Dermis blood vessel endothelial cell (primary cell): ENCODE data around the gene CEP55. TPM values are rescaled to one million over a fixed set of nuclear protein-coding genes. Genes with fewer than 3 reads are reported as not detected.
A peak's percentile ranks its signal among the peaks of the same experiment; 100 is the strongest.

ENCODE experiments used
- DNase-seq: peaks from one replicate; pipeline ENCODE4 v3.0.0; 2010
- total RNA-seq: library from RNA; depleted of rRNA; stranded (reverse); fragments of >200 nt; gene quantifications from 2 replicates; pipeline ENCODE4 v1.2.3, GENCODE V29; 2014

The CEP55 gene
- total RNA-seq, 1 donor from 2014 or later = 18.9 TPM

- peak; percentile 95 for DNase-seq
Measured at GRCh38 chr10:93471110-93471651, 25.2 kb upstream of the CEP55 start.

GRCh38 chr10:93473161-93473560 is 23.3 kb upstream of the CEP55 start:
- DNase-seq = no peak

- DNase-seq = no peak
Measured at GRCh38 chr10:93473804-93474472, 22.5 kb upstream of the CEP55 start.

- no peak for DNase-seq
Measured at GRCh38 chr10:93475227-93475626, 21.2 kb upstream of the CEP55 start.

- peak; percentile 85 for DNase-seq
Measured at GRCh38 chr10:93475871-93476270, 20.5 kb upstream of the CEP55 start.

GRCh38 chr10:93476756-93477155 is 19.7 kb upstream of the CEP55 start:
- no peak for DNase-seq

GRCh38 chr10:93478873-93479272 is 17.5 kb upstream of the CEP55 start:
- DNase-seq = no peak

GRCh38 chr10:93481637-93482144 is 14.7 kb upstream of the CEP55 start:
- DNase-seq = peak; percentile 52

- peak; percentile 91 for DNase-seq
Measured at GRCh38 chr10:93482145-93482834, 14.1 kb upstream of the CEP55 start, which contains the start of gene MYOF. Gene MYOF, minus strand, starts transcription at chr10:93482334. Its CDS starts 140 bp downstream, at chr10:93482194.

- no peak for DNase-seq
Measured at GRCh38 chr10:93485690-93486089, 10.7 kb upstream of the CEP55 start.

GRCh38 chr10:93488956-93489528 is 7.4 kb upstream of the CEP55 start:
- peak; percentile 40 for DNase-seq

- DNase-seq = no peak
Measured at GRCh38 chr10:93491602-93492121, 4.8 kb upstream of the CEP55 start.

GRCh38 chr10:93493162-93493561 is 3.2 kb upstream of the CEP55 start:
- no peak for DNase-seq

- DNase-seq = no peak
Measured at GRCh38 chr10:93494494-93494893, 1.9 kb upstream of the CEP55 start.

- peak; percentile 45 for DNase-seq
Measured at GRCh38 chr10:93495654-93496321, 624 bp upstream of the CEP55 start.

GRCh38 chr10:93498166-93498565 is 1.8 kb downstream of the CEP55 start:
- peak; percentile 27 for DNase-seq

- DNase-seq = no peak
Measured at GRCh38 chr10:93501650-93502049, 5.2 kb downstream of the CEP55 start.

GRCh38 chr10:93503075-93503474 is 6.7 kb downstream of the CEP55 start:
- DNase-seq = no peak

GRCh38 chr10:93505075-93505474 is 8.7 kb downstream of the CEP55 start:
- no peak for DNase-seq

- DNase-seq = no peak
Measured at GRCh38 chr10:93509816-93510215, 13.4 kb downstream of the CEP55 start.

GRCh38 chr10:93512565-93512964 is 16.2 kb downstream of the CEP55 start:
- peak; percentile 21 for DNase-seq

- no peak for DNase-seq
Measured at GRCh38 chr10:93513091-93513490, 16.7 kb downstream of the CEP55 start.

- DNase-seq = no peak
Measured at GRCh38 chr10:93514521-93514920, 18.1 kb downstream of the CEP55 start.
